RWPE2 (cell line): Measurements from ENCODE around the gene WIPF2.

ENCODE experiments used
- ATAC-seq: fragments of 200-7000 bp; cut with Tn5 transposase; 3 replicates; pipeline ENCODE4 v1.9.1; 2021; ENCODE audit warnings: low read depth
- DNase-seq: peaks from one replicate; pipeline ENCODE4 v3.0.0-alpha.2; 2020; ENCODE audit warnings: low spot score
- H3K27ac ChIP-seq: fragments of 450-650 bp; 2 replicates; pipeline ENCODE4 v1.5.1; 2017; ENCODE audit warnings: mild to moderate bottlenecking; ENCODE audit not compliant: poor library complexity, severe bottlenecking
- H3K27me3 ChIP-seq: fragments of 250-450 bp; sonication (Bioruptor Pico); 2 replicates; pipeline ENCODE4 v1.5.1; 2021; ENCODE audit warnings: mild to moderate bottlenecking, moderate library complexity; ENCODE audit not compliant: insufficient read depth, poor library complexity, severe bottlenecking
- H3K36me3 ChIP-seq: fragments of 250-450 bp; sonication (Bioruptor Pico); 2 replicates; pipeline ENCODE4 v1.5.1; 2020; ENCODE audit warnings: low read depth, mild to moderate bottlenecking, moderate library complexity
- H3K4me1 ChIP-seq: fragments of 250-450 bp; sonication (Bioruptor Pico); 2 replicates; pipeline ENCODE4 v1.5.1; 2021; ENCODE audit warnings: mild to moderate bottlenecking, moderate library complexity; ENCODE audit not compliant: insufficient read depth, poor library complexity, severe bottlenecking
- H3K4me3 ChIP-seq: fragments of 250-450 bp; sonication (Bioruptor Pico); 2 replicates; pipeline ENCODE4 v1.5.1; 2021; ENCODE audit warnings: mild to moderate bottlenecking, moderate library complexity; ENCODE audit not compliant: severe bottlenecking
- H3K9me3 ChIP-seq: fragments of 250-450 bp; sonication (Bioruptor Pico); 2 replicates; pipeline ENCODE4 v1.5.1; 2021; ENCODE audit warnings: mild to moderate bottlenecking, moderate library complexity; ENCODE audit not compliant: severe bottlenecking
- CTCF ChIP-seq: fragments of 450-650 bp; IDR thresholded peaks from one replicate; pipeline ENCODE4 v1.5.1; 2017; ENCODE audit warnings: mild to moderate bottlenecking, moderate library complexity; ENCODE audit not compliant: poor library complexity, severe bottlenecking

The WIPF2 gene

GRCh38 chr17:40286473-40286872 is 67.4 kb downstream of the WIPF2 start:
- no peak for DNase-seq
- Histone ChIP-seq H3K27ac (no peak overlapping the region), H3K36me3 (peaks cover 29% of the 10 kb centered on the region), H3K27me3 (no peaks in the 10 kb centered on the region), H3K9me3 (no peaks in the 10 kb centered on the region), H3K4me1 (peaks cover 31% of the 10 kb centered on the region), H3K4me3 (no peak overlapping the region)
- ATAC-seq = no peak
- TF ChIP-seq CTCF = no peak

DNA sequence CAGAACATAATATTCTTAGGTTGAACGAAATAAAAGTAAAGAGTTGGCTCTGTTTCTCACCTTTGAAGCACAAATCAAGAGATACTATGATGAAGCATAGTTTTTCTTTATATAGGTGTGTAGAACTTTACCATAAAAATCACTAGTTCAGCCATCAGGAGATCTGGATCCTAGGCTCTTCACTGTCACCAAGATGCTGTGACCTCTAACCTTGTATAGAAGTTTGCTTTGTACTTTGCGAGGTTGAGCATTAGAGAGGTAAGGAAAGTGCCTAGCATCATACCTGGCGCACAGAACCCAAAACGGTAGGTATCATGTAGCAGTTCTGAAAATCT is 68.0 kb downstream of the WIPF2 start:
- no peak overlapping the region for H3K27ac ChIP-seq
- DNase-seq (no peak), ATAC-seq (no peak)
- no peaks in the 10 kb centered on the region for H3K9me3 ChIP-seq
- H3K27me3 ChIP-seq = no peaks in the 10 kb centered on the region
- TF ChIP-seq CTCF = no peak
- H3K36me3 ChIP-seq = peaks cover 35% of the 10 kb centered on the region
- H3K4me1 ChIP-seq = peaks cover 31% of the 10 kb centered on the region
- no peak overlapping the region for H3K4me3 ChIP-seq

DNA sequence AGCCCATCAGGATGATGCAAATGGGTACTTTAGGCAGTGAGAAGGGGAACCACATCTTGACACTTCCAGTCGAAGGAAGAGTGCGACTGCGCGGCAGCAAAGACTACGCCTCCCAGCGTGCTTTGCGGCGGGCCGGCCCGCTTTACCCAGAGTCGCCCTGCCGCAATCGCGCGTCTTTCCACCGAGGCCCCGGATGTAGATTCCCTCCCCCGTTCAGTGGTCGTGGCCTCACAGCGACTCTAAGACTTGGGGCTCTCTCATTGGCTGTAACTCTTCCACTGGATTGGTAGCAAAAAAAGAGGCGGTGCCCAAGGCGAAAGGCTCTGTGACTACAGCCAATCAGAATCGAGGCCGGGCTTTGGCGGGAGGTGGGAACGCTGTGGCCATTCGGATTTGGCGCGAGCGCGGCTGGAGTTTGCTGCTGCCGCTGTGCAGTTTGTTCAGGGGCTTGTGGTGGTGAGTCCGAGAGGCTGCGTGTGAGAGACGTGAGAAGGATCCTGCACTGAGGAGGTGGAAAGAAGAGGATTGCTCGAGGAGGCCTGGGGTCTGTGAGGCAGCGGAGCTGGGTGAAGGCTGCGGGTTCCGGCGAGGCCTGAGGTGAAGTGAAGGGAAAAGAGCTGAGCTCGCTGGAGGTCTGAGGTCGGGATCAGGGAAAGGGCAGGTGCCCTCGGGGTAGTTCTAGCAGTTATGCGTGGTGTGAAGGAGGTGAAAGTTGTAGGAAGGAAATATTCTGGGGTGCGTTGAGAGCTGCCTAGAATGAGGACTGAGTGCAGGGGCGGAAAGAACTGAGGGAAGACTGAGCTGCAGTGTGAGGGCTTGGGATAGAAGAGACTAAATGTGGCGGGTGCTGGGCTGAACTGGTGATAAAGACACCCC is 68.6 kb downstream of the WIPF2 start, which contains the start of gene CDC6:
TSS of gene CDC6 (plus strand) at position 386 of the 876 bp plus-strand sequence. CDS start 1,542 bp downstream, outside the sequence.
- Histone ChIP-seq H3K36me3 (peaks cover 41% of the 10 kb centered on the region), H3K9me3 (no peaks in the 10 kb centered on the region), H3K4me1 (peaks cover 31% of the 10 kb centered on the region), H3K4me3 (peak within 1 kb of the TSS; percentile 71), H3K27ac (peak within 1 kb of the TSS; percentile 66), H3K27me3 (no peaks in the 10 kb centered on the region)
- ATAC-seq (peak; percentile 90), DNase-seq (peak; percentile 98)
- no peak for TF ChIP-seq CTCF

GRCh38 chr17:40290629-40291280 is 71.7 kb downstream of the WIPF2 start:
- no peak for DNase-seq

More at GRCh38 chr17:40290629-40291280, 71.7 kb downstream of the WIPF2 start:
- peak overlapping the region; percentile 3 for H3K27ac ChIP-seq
- peak; percentile 15 for ATAC-seq
- H3K27me3 ChIP-seq = no peaks in the 10 kb centered on the region
- peaks cover 68% of the 10 kb centered on the region for H3K36me3 ChIP-seq
- H3K4me3 ChIP-seq = no peak overlapping the region
- TF ChIP-seq CTCF = peak; percentile 83
- peaks cover 13% of the 10 kb centered on the region for H3K4me1 ChIP-seq
- no peaks in the 10 kb centered on the region for H3K9me3 ChIP-seq
